GM12873 (cell line): ENCODE results near the gene ZNF821.
A peak's percentile ranks its signal among the peaks of the same experiment; 100 is the strongest.

Source experiments
- CTCF ChIP-seq: IDR thresholded peaks from 2 replicates; pipeline ENCODE4 v1.5.1; 2012; ENCODE audit warnings: low read depth, mild to moderate bottlenecking, moderate library complexity, low read length, control low read depth; ENCODE audit not compliant: insufficient read depth; ENCODE audit errors: missing control alignments

ZNF821 gene, protein sequence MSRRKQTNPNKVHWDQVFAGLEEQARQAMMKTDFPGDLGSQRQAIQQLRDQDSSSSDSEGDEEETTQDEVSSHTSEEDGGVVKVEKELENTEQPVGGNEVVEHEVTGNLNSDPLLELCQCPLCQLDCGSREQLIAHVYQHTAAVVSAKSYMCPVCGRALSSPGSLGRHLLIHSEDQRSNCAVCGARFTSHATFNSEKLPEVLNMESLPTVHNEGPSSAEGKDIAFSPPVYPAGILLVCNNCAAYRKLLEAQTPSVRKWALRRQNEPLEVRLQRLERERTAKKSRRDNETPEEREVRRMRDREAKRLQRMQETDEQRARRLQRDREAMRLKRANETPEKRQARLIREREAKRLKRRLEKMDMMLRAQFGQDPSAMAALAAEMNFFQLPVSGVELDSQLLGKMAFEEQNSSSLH

GRCh38 chr16:71883849-71884638 lies at the start of gene ZNF821:
Gene ZNF821 (minus strand): TSS chr16:71884182. CDS start chr16:71879946, 4,236 bp downstream.
- peak; percentile 47 for TF ChIP-seq CTCF

DNA sequence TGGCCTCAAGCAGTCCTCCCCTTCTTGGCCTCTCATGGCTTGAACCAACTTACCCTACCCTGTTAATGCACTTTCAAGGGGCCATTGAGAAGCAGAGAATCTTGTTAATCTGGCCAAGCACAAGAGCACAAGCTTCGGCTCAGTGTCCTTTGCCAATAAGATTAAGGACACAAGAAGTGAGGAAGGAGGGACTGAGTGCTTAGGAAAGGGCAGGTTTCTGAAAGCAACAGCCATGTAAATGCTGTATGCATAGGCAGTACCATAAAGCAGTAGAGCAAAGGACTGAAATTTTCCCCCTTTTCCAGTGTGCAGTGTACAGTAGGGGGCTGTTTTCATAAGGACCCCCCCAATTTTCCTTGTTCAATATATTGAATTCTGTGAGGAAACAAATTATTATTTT lies 49.0 kb upstream of the ZNF821 start:
- TF ChIP-seq CTCF: no peak

DNA sequence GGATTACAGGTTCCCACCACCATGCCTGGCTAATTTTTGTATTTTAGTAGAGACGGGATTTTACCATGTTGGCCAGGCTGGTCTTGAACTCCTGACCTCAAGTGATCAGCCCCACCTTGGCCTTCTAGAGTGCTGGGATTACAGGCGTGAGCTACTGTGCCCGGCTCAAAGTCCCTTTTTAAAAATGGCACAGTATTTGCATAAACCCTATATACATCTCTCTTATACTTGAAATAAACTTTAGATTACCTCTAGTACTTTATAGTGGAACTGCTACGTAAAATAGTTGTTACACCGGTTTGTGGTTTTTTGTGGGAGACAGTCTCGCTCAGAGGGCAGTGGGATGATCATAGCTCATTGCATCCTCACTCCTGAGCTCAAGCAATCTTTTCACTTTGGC lies 47.6 kb upstream of the ZNF821 start:
- no peak for TF ChIP-seq CTCF

DNA sequence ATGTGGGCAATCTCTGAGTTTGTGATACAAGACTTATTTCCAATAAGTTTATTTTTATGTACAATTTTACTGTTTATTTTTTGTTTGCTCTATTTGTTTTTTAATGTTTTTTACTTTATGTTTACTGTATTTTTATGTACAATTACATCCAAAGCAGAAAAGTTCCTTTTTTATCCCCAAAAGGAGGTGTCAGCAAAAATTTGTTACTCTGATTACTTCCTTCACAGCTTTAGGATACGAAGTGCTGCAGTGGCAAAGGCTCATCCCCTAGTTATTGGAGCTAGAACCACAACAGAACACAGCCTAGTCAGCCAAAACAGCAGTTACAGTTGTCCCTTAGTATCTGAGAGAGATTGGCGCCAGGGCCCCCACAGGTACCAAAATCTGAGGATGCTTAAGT lies 47.0 kb upstream of the ZNF821 start:
- no peak for TF ChIP-seq CTCF

DNA sequence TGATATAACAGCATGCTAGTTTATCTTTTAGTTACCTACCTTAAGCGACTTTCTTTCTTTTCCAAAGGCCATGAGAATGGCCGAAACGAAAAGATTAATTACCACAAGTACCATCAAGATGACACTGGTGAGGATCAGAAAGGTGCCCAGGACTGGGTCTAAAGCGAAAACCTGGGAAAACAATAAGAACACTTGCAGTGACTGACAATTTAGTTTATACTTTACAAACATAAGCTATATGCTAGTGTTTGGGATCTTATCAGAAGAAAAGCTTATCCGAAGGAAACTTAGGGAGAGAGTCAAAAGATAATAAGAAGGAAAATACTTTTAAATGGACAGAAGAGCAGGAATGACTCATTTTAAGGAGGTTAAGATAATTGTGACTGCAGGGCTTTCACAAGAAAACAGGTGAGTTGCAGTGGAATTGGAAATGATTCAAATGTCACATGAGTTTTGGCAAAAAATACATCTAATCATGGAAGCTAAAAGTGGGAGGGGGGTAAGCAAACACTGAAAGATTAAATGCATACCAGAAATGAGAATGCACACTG lies 46.1 kb upstream of the ZNF821 start:
- no peak for TF ChIP-seq CTCF

GRCh38 chr16:71929048-71929447 lies 45.1 kb upstream of the ZNF821 start:
- TF ChIP-seq CTCF: no peak

DNA sequence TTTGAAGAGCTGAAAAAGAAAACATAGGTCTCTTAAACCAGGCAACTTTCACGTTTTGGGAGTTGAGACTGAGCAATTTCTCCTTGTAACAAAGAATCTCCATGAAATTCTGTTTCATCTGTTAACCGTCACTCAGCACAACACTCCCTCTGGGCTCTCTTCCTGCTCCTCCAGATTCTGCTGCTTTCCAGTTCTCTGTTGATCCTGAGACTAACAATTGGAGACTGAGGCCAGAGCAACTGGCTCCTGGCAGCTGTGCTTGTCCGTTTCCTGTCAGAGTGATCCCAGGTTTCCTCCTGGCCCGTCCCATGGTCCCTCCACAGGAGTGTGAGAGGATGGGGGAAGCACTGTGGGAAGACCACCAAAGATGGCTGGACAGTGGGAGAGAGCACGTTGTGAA lies 43.8 kb upstream of the ZNF821 start:
- no peak for TF ChIP-seq CTCF
